Keratinocyte (primary cell): ENCODE data around the gene SPHK2.

ENCODE experiments used
- CTCF ChIP-seq, 3 experiments: IDR thresholded peaks in 1 of 3; conservative IDR thresholded peaks in 1 of 3; optimal IDR thresholded peaks in 1 of 3; 2 replicates in 2 of 3; 3 replicates in 1 of 3; pipeline versions ENCODE3 to v1.5.1; 2011; ENCODE audit warnings: low read length in 3 of 3, mild to moderate bottlenecking in 3 of 3, moderate library complexity in 2 of 3, control low read depth in 1 of 3, inconsistent platforms in 1 of 3; ENCODE audit not compliant: insufficient read depth in 2 of 3; ENCODE audit errors: extremely low read depth in 1 of 3
- EZH2 ChIP-seq: IDR thresholded peaks from one replicate; pipeline ENCODE4 v1.6.1; 2012; ENCODE audit warnings: inconsistent platforms, mild to moderate bottlenecking, low read length, moderate library complexity

DNA sequence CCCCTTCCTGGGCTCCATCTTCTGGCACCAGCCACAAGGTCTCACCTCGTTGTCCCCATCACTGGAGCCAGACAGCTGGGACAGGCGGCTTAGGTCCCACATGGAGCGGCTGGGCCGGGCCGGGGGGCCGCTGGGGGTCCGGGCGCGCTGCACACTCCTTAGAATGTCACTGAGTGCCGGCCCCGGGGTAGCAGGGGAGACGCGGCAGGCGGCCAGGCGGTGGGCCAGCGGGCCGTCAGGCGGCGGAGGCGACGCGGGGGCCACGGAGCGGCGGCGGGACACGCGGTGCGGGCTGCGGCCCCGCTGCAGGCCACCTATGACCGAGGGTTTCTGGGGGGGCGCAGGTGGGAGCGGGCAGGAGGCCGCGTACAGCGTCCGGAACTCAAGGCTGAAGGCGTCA, 15.9 kb upstream of the SPHK2 start:
- TF ChIP-seq CTCF (optimal IDR thresholded peaks at IDR 0.05 in 1 of 3, IDR thresholded peaks at IDR 0.05 in 1 of 3, conservative IDR thresholded peaks at IDR 0.05 in 1 of 3; ENCODE audit: extremely low read depth in 1 of 3, insufficient read depth in 2 of 3, low read length in 3 of 3), result no peak
- no peak for TF ChIP-seq EZH2
